ENCODE data around the gene FAAH. TPM values are rescaled to one million over a fixed set of nuclear protein-coding genes. Genes with fewer than 3 reads are reported as not detected.

The FAAH gene
- total RNA-seq, result 0.15 and 1.8 TPM in 2 replicates

GRCh38 chr1:46394108-46394871, at the start of gene FAAH:
Gene FAAH (plus strand): TSS chr1:46394317. CDS start chr1:46394349, 32 bp downstream.

Other genes with a start within 250 kb of the FAAH start
- gene TSPAN1, start 219.2 kb upstream of the FAAH start, total RNA-seq, result not detected in 2 replicates
- gene P3R3URF, start 217.8 kb upstream of the FAAH start, total RNA-seq, result not detected in 2 replicates
- gene POMGNT1, start 195.9 kb upstream of the FAAH start, total RNA-seq, result 43.1 and 56.1 TPM in 2 replicates
- gene LURAP1, start 191.0 kb upstream of the FAAH start, total RNA-seq, result 6.1 and 6.5 TPM in 2 replicates
- 0.50 and 7.4 TPM in 2 replicates for gene RAD54L, start 146.6 kb upstream of the FAAH start, total RNA-seq
- gene LRRC41, start 90.7 kb upstream of the FAAH start, total RNA-seq, result 88.4 and 167 TPM in 2 replicates
- gene UQCRH, start 90.6 kb upstream of the FAAH start, total RNA-seq, result 196 and 580 TPM in 2 replicates
- 14.2 and 15.4 TPM in 2 replicates for gene NSUN4, start 53.5 kb upstream of the FAAH start, total RNA-seq
- gene DMBX1, start 95.5 kb downstream of the FAAH start, total RNA-seq, result not detected in 2 replicates
- gene KNCN, start 157.3 kb downstream of the FAAH start, total RNA-seq, result not detected in 2 replicates
- gene MKNK1, start 210.0 kb downstream of the FAAH start, total RNA-seq, result 23.0 and 24.6 TPM in 2 replicates
- gene MOB3C, start 222.5 kb downstream of the FAAH start, total RNA-seq, result 9.7 and 17.5 TPM in 2 replicates